Right lobe of liver (tissue), 6 donors: ENCODE data around the gene DDC. TPM values are rescaled to one million over a fixed set of nuclear protein-coding genes. Genes with fewer than 3 reads are reported as not detected.

Experiments
- ATAC-seq, 4 donors: fragments of 200-7000 bp; cut with Tn5 transposase; one replicate each; pipeline ENCODE4 v1.9.1; 2020; ENCODE audit warnings: mild to moderate bottlenecking in 4 of 4, moderate library complexity in 4 of 4
- DNase-seq, 3 donors: peaks; one replicate each; pipeline ENCODE4 v3.0.0-alpha.2; 2020
- H3K27ac ChIP-seq, 3 donors: fragments of 200-600 bp; one replicate each; pipeline ENCODE4 v1.8.0; 2022
- H3K27me3 ChIP-seq, 2 donors: fragments of 200-600 bp; one replicate each; pipeline ENCODE4 v1.8.0; 2022
- H3K36me3 ChIP-seq, 4 donors: fragments of 200-600 bp; sonication (generic) in 1 of 4; one replicate each; pipeline versions ENCODE4 v1.5.1 to v1.8.0; 2017 to 2022; ENCODE audit warnings: control low read depth in 1 of 4
- H3K4me1 ChIP-seq, 4 donors: fragments of 200-600 bp; sonication (generic) in 1 of 4; one replicate each; pipeline versions ENCODE4 v1.5.1 to v1.8.0; 2017 to 2022; ENCODE audit warnings: control low read depth in 1 of 4
- H3K4me3 ChIP-seq, 3 donors: fragments of 200-600 bp; one replicate each; pipeline ENCODE4 v1.8.0; 2022
- H3K9me3 ChIP-seq, 4 donors: fragments of 200-600 bp; sonication (generic) in 1 of 4; one replicate each; pipeline versions ENCODE4 v1.5.1 to v1.8.0; 2017 to 2022; ENCODE audit warnings: control low read depth in 1 of 4
- POLR2A ChIP-seq: fragments of 450-650 bp; IDR thresholded peaks from one replicate; pipeline ENCODE4 v1.6.1; 2017; ENCODE audit warnings: antibody characterized with exemption, mild to moderate bottlenecking
- WGBS: methylation state at CpG from one replicate; pipeline ENCODE4 v1.1.6; 2018; ENCODE audit warnings: low coverage, low lambda C conversion rate; ENCODE audit not compliant: insufficient coverage; ENCODE audit errors: missing lambda C conversion rate; 5-methylcytosine and 5-hydroxymethylcytosine counted together
- intact Hi-C, 2 donors: fragments of 100-400 bp; cut with DNase I; formaldehyde crosslinking; loops; one replicate each; pipeline versions ENCODE4 v1.11.2 to v1.14.1; 2022
- total RNA-seq, 6 experiments: library from RNA; depleted of rRNA in 2 of 6; stranded (reverse); fragments of >200 nt in 2 of 6; fragmentation: NEBNext Ultra II Directional in 3 of 6; extraction: Animal tissue kit (Norgen Biotek cat#: 25700) in 3 of 6; gene quantifications; one replicate each; pipeline versions ENCODE4 v1.1.0 to v1.2.4, GENCODE V29; 2016 to 2023
- TF ChIP-seq, protein P1 (sequence below), 4 donors: fragments of 200-600 bp in 3 of 4; fragments of 450-650 bp in 1 of 4; IDR thresholded peaks; one replicate each; pipeline versions ENCODE4 v1.5.1 to v1.8.0; 2016 to 2022; ENCODE audit warnings: antibody characterized with exemption in 4 of 4, mild to moderate bottlenecking in 2 of 4
- donor health status: DM: no; HTN: yes; CAD: no.
- donor health status: DM: no; HTN: no; CAD: no.
- donor health status: DM: no; HTN: no; CAD: no.
- donor health status: DM: no; HTN: yes; CAD: no.
- donor health status: DM: no; HTN: yes; CAD: no.

DDC gene
- total RNA-seq, 6 experiments from 2014 or later: 37.9 to 75.7 (median 45.2) TPM

DNA sequence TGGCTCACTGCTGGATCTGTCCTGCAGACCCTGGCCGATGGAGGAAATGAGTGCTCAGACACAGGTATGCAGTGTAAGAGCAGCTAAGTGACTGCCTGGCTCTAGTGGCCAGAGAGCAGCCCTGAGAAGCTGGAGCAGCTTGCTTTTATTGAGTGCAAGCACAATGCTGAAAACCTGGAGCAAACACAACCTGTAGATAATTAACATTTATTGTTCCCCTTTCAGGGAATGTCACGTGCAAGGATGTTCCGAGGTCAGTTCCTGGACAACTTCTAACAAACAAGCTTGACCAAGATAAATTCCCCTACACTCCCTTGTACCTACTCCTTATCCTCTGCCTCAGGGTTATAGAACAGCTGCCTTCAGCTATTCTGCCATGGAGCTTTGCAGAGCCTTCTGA, 31.3 kb downstream of the DDC start:
- WGBS: 6% methylated on average over 2 of the region's 3 CpGs
- TF ChIP-seq, protein P1, sequence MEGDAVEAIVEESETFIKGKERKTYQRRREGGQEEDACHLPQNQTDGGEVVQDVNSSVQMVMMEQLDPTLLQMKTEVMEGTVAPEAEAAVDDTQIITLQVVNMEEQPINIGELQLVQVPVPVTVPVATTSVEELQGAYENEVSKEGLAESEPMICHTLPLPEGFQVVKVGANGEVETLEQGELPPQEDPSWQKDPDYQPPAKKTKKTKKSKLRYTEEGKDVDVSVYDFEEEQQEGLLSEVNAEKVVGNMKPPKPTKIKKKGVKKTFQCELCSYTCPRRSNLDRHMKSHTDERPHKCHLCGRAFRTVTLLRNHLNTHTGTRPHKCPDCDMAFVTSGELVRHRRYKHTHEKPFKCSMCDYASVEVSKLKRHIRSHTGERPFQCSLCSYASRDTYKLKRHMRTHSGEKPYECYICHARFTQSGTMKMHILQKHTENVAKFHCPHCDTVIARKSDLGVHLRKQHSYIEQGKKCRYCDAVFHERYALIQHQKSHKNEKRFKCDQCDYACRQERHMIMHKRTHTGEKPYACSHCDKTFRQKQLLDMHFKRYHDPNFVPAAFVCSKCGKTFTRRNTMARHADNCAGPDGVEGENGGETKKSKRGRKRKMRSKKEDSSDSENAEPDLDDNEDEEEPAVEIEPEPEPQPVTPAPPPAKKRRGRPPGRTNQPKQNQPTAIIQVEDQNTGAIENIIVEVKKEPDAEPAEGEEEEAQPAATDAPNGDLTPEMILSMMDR (IDR thresholded peaks at IDR 0.05): no peak
- no peak for TF ChIP-seq POLR2A
- no peaks in the 10 kb centered on the region for H3K27me3 ChIP-seq
- H3K9me3 ChIP-seq: no peaks in the 10 kb centered on the region
- DNase-seq (no peak), ATAC-seq (peak in 2 of 4 donors; percentile 12 to 62)
- peaks cover 0 to 6% (median 0%) of the 10 kb centered on the region in 4 donors for H3K36me3 ChIP-seq
- intact Hi-C loops: no loop called here
- H3K4me3 ChIP-seq: no peak overlapping the region
- peaks cover 0 to 10% (median 1%) of the 10 kb centered on the region in 4 donors for H3K4me1 ChIP-seq
- no peak overlapping the region for H3K27ac ChIP-seq

DNA sequence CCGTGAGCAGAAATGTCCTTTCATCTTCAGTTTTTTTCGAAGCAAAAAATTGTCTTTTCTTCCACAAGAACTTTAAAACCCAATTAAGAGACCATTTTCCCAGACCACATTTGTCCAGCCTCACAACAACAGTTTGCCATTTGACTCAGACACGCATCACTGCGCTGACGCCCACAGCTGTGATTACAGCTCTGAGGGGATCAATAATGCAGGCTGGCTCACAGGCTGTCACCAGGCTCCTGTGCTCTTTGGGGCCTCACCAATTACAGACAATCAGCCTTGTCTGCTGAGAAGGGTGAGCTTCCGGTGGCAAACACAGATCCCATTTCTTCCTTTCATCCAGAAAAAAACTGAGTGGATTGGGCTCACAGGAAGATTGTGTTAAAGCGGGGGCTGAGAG, 33.3 kb downstream of the DDC start:
- intact Hi-C loops: no loop called here
- peaks cover 0 to 6% (median 0%) of the 10 kb centered on the region in 4 donors for H3K36me3 ChIP-seq

DNA sequence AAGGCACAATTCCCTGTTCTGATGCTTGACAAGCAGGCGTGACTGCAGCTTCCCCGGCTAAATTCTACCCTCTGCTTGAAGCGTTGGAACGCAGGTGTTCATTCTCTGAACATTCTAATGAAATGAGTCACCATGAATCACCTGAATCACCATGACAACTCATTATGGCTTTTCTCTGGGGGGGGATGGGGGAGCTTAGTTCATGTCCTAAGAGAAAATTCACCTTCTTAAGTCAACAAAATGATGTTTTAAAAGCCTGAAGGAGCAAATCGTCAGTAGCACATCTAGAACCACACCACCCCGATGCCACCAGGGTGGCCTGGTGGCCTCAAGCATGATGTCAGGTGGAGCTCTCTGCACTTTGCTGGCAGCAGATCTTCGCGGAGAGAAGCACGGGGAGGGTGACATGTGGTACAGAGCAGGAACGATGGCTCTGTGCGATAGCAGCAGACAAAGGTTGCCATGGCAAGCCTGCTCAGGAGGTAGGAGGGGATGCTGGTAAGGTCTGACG, 33.7 kb downstream of the DDC start:
- TF ChIP-seq POLR2A: no peak
- TF ChIP-seq, protein P1 (IDR thresholded peaks at IDR 0.05): no peak
- H3K27ac ChIP-seq: no peak overlapping the region
- DNase-seq (no peak), ATAC-seq (no peak)
- intact Hi-C loops: no loop called here
- H3K4me3 ChIP-seq: no peak overlapping the region
- H3K4me1 ChIP-seq: peaks cover 0 to 24% (median 9%) of the 10 kb centered on the region in 4 donors
- no peaks in the 10 kb centered on the region for H3K27me3 ChIP-seq
- peaks cover 0 to 6% (median 0%) of the 10 kb centered on the region in 4 donors for H3K36me3 ChIP-seq
- no peaks in the 10 kb centered on the region for H3K9me3 ChIP-seq
- WGBS: 77% methylated on average over 7 of the region's 12 CpGs

More for the DNA sequence above, 33.3 kb downstream of the DDC start:
- no peak for ATAC-seq
- H3K4me1 ChIP-seq: peaks cover 0 to 24% (median 9%) of the 10 kb centered on the region in 4 donors
- DNase-seq: no peak
- no peaks in the 10 kb centered on the region for H3K9me3 ChIP-seq
- no peaks in the 10 kb centered on the region for H3K27me3 ChIP-seq
- H3K4me3 ChIP-seq: no peak overlapping the region
- TF ChIP-seq, protein P1 (IDR thresholded peaks at IDR 0.05): no peak
- TF ChIP-seq POLR2A: no peak
- H3K27ac ChIP-seq: no peak overlapping the region
- 86% methylated on average over 4 of the region's 7 CpGs for WGBS

DNA sequence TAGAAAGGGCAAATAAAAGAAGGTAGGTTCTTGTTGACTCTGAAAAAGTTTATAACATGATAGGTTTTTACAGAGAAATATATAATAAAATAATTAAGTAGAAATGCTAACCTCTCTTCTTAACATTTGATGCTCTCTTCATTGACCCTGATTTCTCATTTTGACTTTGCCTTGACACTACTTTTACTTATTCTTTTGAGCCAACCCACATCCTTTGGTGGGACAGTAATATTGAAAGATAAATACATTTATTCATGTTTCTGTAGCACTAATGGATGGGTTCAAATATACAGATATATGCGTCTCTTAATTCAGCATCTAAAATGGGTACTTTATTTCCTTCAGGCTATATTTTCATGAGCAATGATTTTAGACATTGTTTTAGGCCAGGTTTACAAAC, 34.4 kb downstream of the DDC start:
- intact Hi-C loops: no loop called here
- ATAC-seq: no peak
- 83% methylated on average over 1 of the region's 1 CpG for WGBS

More for the DNA sequence above, 34.4 kb downstream of the DDC start:
- no peak for DNase-seq
- Histone ChIP-seq H3K27me3 (no peaks in the 10 kb centered on the region), H3K4me1 (peaks cover 0 to 24% (median 9%) of the 10 kb centered on the region in 4 donors), H3K36me3 (peaks cover 0 to 6% (median 0%) of the 10 kb centered on the region in 4 donors), H3K9me3 (no peaks in the 10 kb centered on the region), H3K27ac (no peak overlapping the region), H3K4me3 (no peak overlapping the region)
- TF ChIP-seq, protein P1 (IDR thresholded peaks at IDR 0.05): no peak
- TF ChIP-seq POLR2A: no peak
